HCT116 (cell line): ENCODE results near the gene SPTY2D1. TPM values are rescaled to one million over a fixed set of nuclear protein-coding genes. Genes with fewer than 3 reads are reported as not detected.
"Not testable (repeated sequence)": the region's sequence is repeated elsewhere in the genome, so short reads cannot be mapped to it uniquely, and the experiment has no call there.

Experiments
- ATAC-seq: fragments of 200-7000 bp; cut with Tn5 transposase; 2 replicates; pipeline ENCODE4 v1.9.1; 2020; ENCODE audit warnings: mild to moderate bottlenecking, moderate library complexity
- BruUV-seq: library from RNA; stranded (reverse); fragments of 400-500 nt; replicated peaks from 2 replicates; lab custom pipeline; 2021; lab: Mats Ljungman, UMichigan
- CTCF ChIA-PET: fragments of 300-600 bp; sonication (Branson Sonifier 250); formaldehyde crosslinking; loops from one replicate; lab custom pipeline; 2021; ENCODE audit warnings: antibody characterized with exemption; lab: Charles Lee
- POLR2A ChIA-PET: fragments of 300-600, 350-600 bp; sonication (Branson Sonifier 250); formaldehyde crosslinking; loops from one replicate; lab custom pipeline; 2021; ENCODE audit warnings: antibody characterized with exemption; lab: Charles Lee
- RAD21 ChIA-PET, 2 experiments: fragments of 300-600 bp; sonication (Branson Sonifier 250); formaldehyde crosslinking; loops; one replicate each; lab custom pipeline; 2023; ENCODE audit warnings: low total read pairs in 2 of 2; ENCODE audit not compliant: uncharacterized antibody in 2 of 2, unreplicated experiment in 2 of 2, low non-redundant PET in 1 of 2; lab: Charles Lee
- DNase-seq: peaks from one replicate; pipeline ENCODE4 v3.0.0-alpha.2; 2010; ENCODE audit warnings: low read depth, low spot score
- H2AFZ ChIP-seq: fragments of 200-600 bp; shearing (Covaris generic), sonication (generic); 2 replicates; pipeline ENCODE4 v1.6.1; 2017; ENCODE audit warnings: low read depth, mixed run types, mixed read lengths, antibody characterized with exemption, low read length; ENCODE audit not compliant: poor library complexity, severe bottlenecking
- H3K27ac ChIP-seq: 2 replicates; pipeline ENCODE4 v1.5.1; 2012; ENCODE audit warnings: low read depth, low read length
- H3K27me3 ChIP-seq: fragments of 200-600 bp; sonication (generic); 2 replicates; pipeline ENCODE4 v1.6.1; 2016; ENCODE audit warnings: mixed run types, low read length, mixed read lengths; ENCODE audit not compliant: insufficient read depth
- H3K36me3 ChIP-seq, 2 experiments: fragments of 200-500 bp in 1 of 2; fragments of 200-600 bp in 1 of 2; sonication (Bioruptor generic) in 1 of 2; sonication (generic) in 1 of 2; 2 replicates each; pipeline versions ENCODE4 v1.5.1 to v1.6.1; 2014 to 2016; ENCODE audit warnings: low read length in 2 of 2, inconsistent platforms in 1 of 2, mixed read lengths in 1 of 2, mixed run types in 1 of 2; ENCODE audit not compliant: insufficient read depth in 2 of 2, control insufficient read depth in 1 of 2
- H3K4me1 ChIP-seq, 2 experiments: fragments of 200-600 bp in 1 of 2; sonication (generic) in 1 of 2; 2 replicates each; pipeline versions ENCODE4 v1.5.1 to v1.6.1; 2012 to 2017; ENCODE audit warnings: low read length in 2 of 2, inconsistent platforms in 1 of 2, mild to moderate bottlenecking in 1 of 2, mixed read lengths in 1 of 2, mixed run types in 1 of 2, moderate library complexity in 1 of 2; ENCODE audit not compliant: insufficient read depth in 2 of 2, control insufficient read depth in 1 of 2
- H3K4me2 ChIP-seq: fragments of 200-600 bp; sonication (generic); 2 replicates; pipeline ENCODE4 v1.6.1; 2017; ENCODE audit warnings: mixed run types, low read length, mixed read lengths
- H3K4me3 ChIP-seq, 2 experiments: fragments of 200-600 bp in 1 of 2; sonication (generic) in 1 of 2; replicated peaks in 1 of 2; 2 replicates each; pipeline ENCODE4 v1.5.1; 2011 to 2016; ENCODE audit warnings: low read length in 2 of 2, control low read depth in 1 of 2, low read depth in 1 of 2, mild to moderate bottlenecking in 1 of 2, mixed read lengths in 1 of 2, mixed run types in 1 of 2
- H3K79me2 ChIP-seq: fragments of 200-600 bp; sonication (generic); 2 replicates; pipeline ENCODE4 v1.6.1; 2017; ENCODE audit warnings: mild to moderate bottlenecking, mixed run types, low read length, moderate library complexity, mixed read lengths; ENCODE audit not compliant: insufficient read depth
- H3K9ac ChIP-seq: fragments of 200-600 bp; sonication (generic); 2 replicates; pipeline ENCODE4 v1.6.1; 2016; ENCODE audit warnings: low read length, mixed read lengths
- H3K9me2 ChIP-seq: fragments of 200-600 bp; sonication (generic), shearing (Covaris generic); 2 replicates; pipeline ENCODE4 v1.6.1; 2017; ENCODE audit warnings: mixed run types, mild to moderate bottlenecking, moderate library complexity; ENCODE audit not compliant: insufficient read depth
- H3K9me3 ChIP-seq, 2 experiments: fragments of 200-500 bp in 1 of 2; fragments of 200-600 bp in 1 of 2; sonication (Bioruptor generic) in 1 of 2; sonication (generic) in 1 of 2; 2 replicates each; pipeline ENCODE4 v1.6.1; 2014 to 2017; ENCODE audit warnings: low read length in 2 of 2, mixed read lengths in 2 of 2, inconsistent platforms in 1 of 2, low read depth in 1 of 2, mild to moderate bottlenecking in 1 of 2, mixed run types in 1 of 2, moderate library complexity in 1 of 2; ENCODE audit not compliant: control insufficient read depth in 1 of 2, insufficient read depth in 1 of 2
- H4K20me1 ChIP-seq: fragments of 200-600 bp; sonication (generic), shearing (Covaris generic); 2 replicates; pipeline ENCODE4 v1.6.1; 2017; ENCODE audit warnings: mixed run types, mild to moderate bottlenecking, moderate library complexity; ENCODE audit not compliant: insufficient read depth
- ZBTB33 ChIP-seq: IDR thresholded peaks from 2 replicates; pipeline ENCODE4 v1.6.1; 2011; ENCODE audit warnings: mild to moderate bottlenecking, low read length, moderate library complexity; ENCODE audit not compliant: insufficient replicate concordance; ENCODE audit errors: extremely low read depth
- intact Hi-C: fragments of 100-400 bp; cut with micrococcal nuclease; formaldehyde crosslinking; loops from 2 replicates; pipeline ENCODE4 v1.10.0; 2022
- total RNA-seq: library from RNA; stranded (reverse); gene quantifications from one replicate; pipeline ENCODE4 v1.2.1, GENCODE V29; 2021; ENCODE audit not compliant: unreplicated experiment

Gene SPTY2D1
- total RNA-seq, 1 experiment from 2014 or later = 19.7 TPM

- H3K27ac ChIP-seq, H3K79me2 ChIP-seq, RAD21 ChIA-PET, H3K36me3 ChIP-seq, ATAC-seq, H3K4me2 ChIP-seq, H3K27me3 ChIP-seq, CTCF ChIA-PET, H2AFZ ChIP-seq, H3K4me1 ChIP-seq, H3K9me3 ChIP-seq, DNase-seq, POLR2A ChIA-PET, BruUV-seq, H4K20me1 ChIP-seq, H3K9ac ChIP-seq, H3K4me3 ChIP-seq, intact Hi-C loops, H3K9me2 ChIP-seq: not testable (repeated sequence)
Measured at GRCh38 chr11:18681949-18682348, 47.8 kb upstream of the SPTY2D1 start.

GRCh38 chr11:18677560-18677959 lies 43.4 kb upstream of the SPTY2D1 start:
- no peaks in the 10 kb centered on the region for H3K79me2 ChIP-seq
- ChIA-PET POLR2A (no interaction called here), RAD21 (no interaction called here)
- no peak overlapping the region for H3K4me3 ChIP-seq
- no peaks in the 10 kb centered on the region for H4K20me1 ChIP-seq
- H3K27me3 ChIP-seq = no peaks in the 10 kb centered on the region
- H3K4me2 ChIP-seq = no peak overlapping the region
- no peak overlapping the region for H3K9ac ChIP-seq
- no peaks in the 10 kb centered on the region for H3K9me3 ChIP-seq
- H3K4me1 ChIP-seq = peaks cover 0 to 5% of the 10 kb centered on the region in 2 experiments; a peak in 1 of 4 replicates
- H2AFZ ChIP-seq = no peak overlapping the region
- no peak overlapping the region for H3K27ac ChIP-seq
- no peak for TF ChIP-seq ZBTB33
- TF ChIP-seq, all 23 proteins: peak for 0
- no TSS peak for BruUV-seq
- no peaks in the 10 kb centered on the region for H3K36me3 ChIP-seq
- no peaks in the 10 kb centered on the region for H3K9me2 ChIP-seq
- DNase-seq (no peak), ATAC-seq (no peak)
- CTCF ChIA-PET = no interaction called here
- intact Hi-C loops = no loop called here
